Measurements from ENCODE around the gene E2F8.

The E2F8 gene

GRCh38 chr11:19225123-19225522 lies 15.6 kb downstream of the E2F8 start:
- DNase-seq (no peak), ATAC-seq (ENCODE audit: insufficient read depth, low read depth) (no peak)
- TF ChIP-seq, protein P1, sequence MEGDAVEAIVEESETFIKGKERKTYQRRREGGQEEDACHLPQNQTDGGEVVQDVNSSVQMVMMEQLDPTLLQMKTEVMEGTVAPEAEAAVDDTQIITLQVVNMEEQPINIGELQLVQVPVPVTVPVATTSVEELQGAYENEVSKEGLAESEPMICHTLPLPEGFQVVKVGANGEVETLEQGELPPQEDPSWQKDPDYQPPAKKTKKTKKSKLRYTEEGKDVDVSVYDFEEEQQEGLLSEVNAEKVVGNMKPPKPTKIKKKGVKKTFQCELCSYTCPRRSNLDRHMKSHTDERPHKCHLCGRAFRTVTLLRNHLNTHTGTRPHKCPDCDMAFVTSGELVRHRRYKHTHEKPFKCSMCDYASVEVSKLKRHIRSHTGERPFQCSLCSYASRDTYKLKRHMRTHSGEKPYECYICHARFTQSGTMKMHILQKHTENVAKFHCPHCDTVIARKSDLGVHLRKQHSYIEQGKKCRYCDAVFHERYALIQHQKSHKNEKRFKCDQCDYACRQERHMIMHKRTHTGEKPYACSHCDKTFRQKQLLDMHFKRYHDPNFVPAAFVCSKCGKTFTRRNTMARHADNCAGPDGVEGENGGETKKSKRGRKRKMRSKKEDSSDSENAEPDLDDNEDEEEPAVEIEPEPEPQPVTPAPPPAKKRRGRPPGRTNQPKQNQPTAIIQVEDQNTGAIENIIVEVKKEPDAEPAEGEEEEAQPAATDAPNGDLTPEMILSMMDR (IDR thresholded peaks at IDR 0.05; ENCODE audit: borderline replicate concordance, extremely low read depth, low read length, poor library complexity, severe bottlenecking), result no peak
- Histone ChIP-seq H3K36me3 (ENCODE audit: insufficient read depth, low read length) (peaks cover 69% of the 10 kb centered on the region), H3K9me3 (ENCODE audit: insufficient read depth, low read length, severe bottlenecking) (no peaks in the 10 kb centered on the region), H3K4me1 (ENCODE audit: insufficient read depth, low read length) (no peaks in the 10 kb centered on the region), H4K20me1 (ENCODE audit: insufficient read depth, low read length) (0 out of 2 replicates have a peak, but pooled peaks cover 3% of the 10 kb centered on the region), H2AFZ (ENCODE audit: low read depth, low read length) (no peak overlapping the region), H3K4me2 (ENCODE audit: insufficient read depth, low read length) (no peak overlapping the region), H3K79me2 (ENCODE audit: insufficient read depth, low read length) (no peaks in the 10 kb centered on the region), H3K27me3 (ENCODE audit: insufficient read depth, low read length, poor library complexity) (no peaks in the 10 kb centered on the region), H3K9ac (ENCODE audit: low read depth, low read length) (no peak overlapping the region), H3K4me3 (ENCODE audit: low read depth in 1 of 2, low read length in 2 of 2) (no peak overlapping the region), H3K27ac (ENCODE audit: low read length) (no peak overlapping the region)

DNA sequence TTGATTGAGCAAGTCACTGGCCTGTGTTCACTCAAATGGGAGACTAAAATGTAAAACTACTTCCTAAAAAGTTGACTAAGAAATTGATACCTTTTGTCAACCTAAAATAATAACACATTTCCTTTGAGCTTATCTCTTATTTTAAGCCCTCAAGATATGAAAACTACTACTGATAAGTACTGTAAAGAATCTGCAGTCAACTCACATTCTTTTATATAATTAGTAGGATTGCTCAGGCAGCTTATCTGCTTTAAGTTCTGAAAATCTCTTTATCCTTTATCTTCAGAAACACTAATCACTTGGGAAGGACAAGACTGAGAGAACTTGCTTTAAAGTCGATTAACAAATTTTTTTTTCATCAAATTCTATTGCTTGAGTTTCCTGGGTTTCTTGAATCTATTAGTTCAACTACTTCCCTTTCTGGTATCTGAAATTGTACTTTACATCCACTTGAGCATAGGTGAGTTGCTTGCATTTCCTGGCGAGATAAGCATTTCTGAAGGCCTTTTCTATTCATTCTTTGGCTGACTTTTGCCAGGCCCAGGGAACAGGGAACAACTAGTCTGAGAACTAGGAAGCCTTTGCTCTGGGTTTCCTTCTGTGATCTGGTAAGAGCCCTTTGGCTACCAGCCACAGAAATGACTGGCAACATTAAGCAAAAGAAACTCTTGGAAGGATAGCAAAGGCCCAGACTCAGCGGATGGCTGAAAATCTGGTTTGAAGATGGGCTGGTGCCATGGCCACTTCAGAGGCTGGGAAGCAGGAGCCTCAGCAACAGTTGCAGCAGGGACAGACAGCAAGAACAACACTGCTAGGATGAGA lies 19.6 kb downstream of the E2F8 start:
- no peak overlapping the region for H3K27ac ChIP-seq (ENCODE audit: low read length)
- no peaks in the 10 kb centered on the region for H4K20me1 ChIP-seq (ENCODE audit: insufficient read depth, low read length)
- no peaks in the 10 kb centered on the region for H3K9me3 ChIP-seq (ENCODE audit: insufficient read depth, low read length, severe bottlenecking)
- no peak for TF ChIP-seq EZH2 (IDR thresholded peaks at IDR 0.05; ENCODE audit: borderline replicate concordance, low read depth, low read length, severe bottlenecking)
- TF ChIP-seq, protein P1 (IDR thresholded peaks at IDR 0.05; ENCODE audit: borderline replicate concordance, extremely low read depth, low read length, poor library complexity, severe bottlenecking), result no peak
- DNase-seq (no peak), ATAC-seq (ENCODE audit: insufficient read depth, low read depth) (no peak)
- no peak overlapping the region for H3K9ac ChIP-seq (ENCODE audit: low read depth, low read length)
- no peaks in the 10 kb centered on the region for H3K79me2 ChIP-seq (ENCODE audit: insufficient read depth, low read length)
- no peaks in the 10 kb centered on the region for H3K4me1 ChIP-seq (ENCODE audit: insufficient read depth, low read length)
- no peaks in the 10 kb centered on the region for H3K27me3 ChIP-seq (ENCODE audit: insufficient read depth, low read length, poor library complexity)
- H2AFZ ChIP-seq (ENCODE audit: low read depth, low read length), result no peak overlapping the region
- no peak overlapping the region for H3K4me3 ChIP-seq (ENCODE audit: low read depth in 1 of 2, low read length in 2 of 2)
- H3K36me3 ChIP-seq (ENCODE audit: insufficient read depth, low read length), result peaks cover 31% of the 10 kb centered on the region
- H3K4me2 ChIP-seq (ENCODE audit: insufficient read depth, low read length), result no peak overlapping the region

DNA sequence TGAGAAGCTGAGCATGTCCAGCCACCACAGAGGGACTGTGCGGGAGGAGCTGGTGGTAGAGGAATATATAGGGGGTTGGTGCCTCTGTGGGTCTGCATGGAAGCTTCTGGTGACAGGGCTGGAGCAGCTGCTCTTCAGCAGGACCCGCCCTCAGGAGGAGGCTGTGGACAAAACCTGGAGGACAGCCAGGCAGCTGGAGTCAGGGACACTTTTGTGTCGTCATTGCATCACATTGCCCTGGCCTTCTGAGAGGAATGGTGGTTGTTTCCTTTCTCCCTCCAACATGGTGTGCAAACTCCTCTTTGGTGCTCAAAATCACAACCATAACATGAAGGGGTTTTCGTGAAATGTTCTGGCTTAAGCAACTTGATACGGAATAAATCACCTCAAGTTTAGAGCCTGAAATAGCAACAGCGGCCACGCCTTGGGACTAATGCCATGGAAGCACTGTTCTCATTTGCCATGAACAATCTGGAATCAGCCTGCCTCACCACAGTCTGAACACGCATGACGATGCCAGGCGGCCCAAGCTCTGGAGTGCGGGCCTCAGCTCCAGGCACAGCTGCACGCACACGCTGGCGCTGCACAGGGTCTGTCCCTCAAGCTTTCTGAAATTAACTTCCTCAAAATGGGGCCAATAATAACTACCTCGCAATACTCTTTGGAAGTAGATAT lies 21.8 kb downstream of the E2F8 start:
- Histone ChIP-seq H3K27ac (ENCODE audit: low read length) (no peak overlapping the region), H4K20me1 (ENCODE audit: insufficient read depth, low read length) (no peaks in the 10 kb centered on the region), H2AFZ (ENCODE audit: low read depth, low read length) (no peak overlapping the region), H3K9ac (ENCODE audit: low read depth, low read length) (no peak overlapping the region), H3K9me3 (ENCODE audit: insufficient read depth, low read length, severe bottlenecking) (no peaks in the 10 kb centered on the region), H3K4me1 (ENCODE audit: insufficient read depth, low read length) (no peaks in the 10 kb centered on the region), H3K4me2 (ENCODE audit: insufficient read depth, low read length) (no peak overlapping the region), H3K4me3 (ENCODE audit: low read depth in 1 of 2, low read length in 2 of 2) (no peak overlapping the region), H3K36me3 (ENCODE audit: insufficient read depth, low read length) (peaks cover 9% of the 10 kb centered on the region; the same call in 1 of the 2 replicates), H3K27me3 (ENCODE audit: insufficient read depth, low read length, poor library complexity) (no peaks in the 10 kb centered on the region), H3K79me2 (ENCODE audit: insufficient read depth, low read length) (no peaks in the 10 kb centered on the region)
- no peak for TF ChIP-seq EZH2 (IDR thresholded peaks at IDR 0.05; ENCODE audit: borderline replicate concordance, low read depth, low read length, severe bottlenecking)
- TF ChIP-seq, protein P1 (IDR thresholded peaks at IDR 0.05; ENCODE audit: borderline replicate concordance, extremely low read depth, low read length, poor library complexity, severe bottlenecking), result no peak
- ATAC-seq (ENCODE audit: insufficient read depth, low read depth), result no peak
- no peak for DNase-seq
